GM18907 (cell line): ENCODE measurements around the gene FOXR1.
"Not testable (repeated sequence)": the region's sequence is repeated elsewhere in the genome, so short reads cannot be mapped to it uniquely, and the experiment has no call there.

Experiments used
- ATAC-seq: cut with Tn5 transposase; IDR thresholded peaks from one replicate; pipeline ENCODE4 v1.9.1; 2021; ENCODE audit warnings: mild to moderate bottlenecking, moderate library complexity; ENCODE audit not compliant: unreplicated experiment

FOXR1 gene

DNA sequence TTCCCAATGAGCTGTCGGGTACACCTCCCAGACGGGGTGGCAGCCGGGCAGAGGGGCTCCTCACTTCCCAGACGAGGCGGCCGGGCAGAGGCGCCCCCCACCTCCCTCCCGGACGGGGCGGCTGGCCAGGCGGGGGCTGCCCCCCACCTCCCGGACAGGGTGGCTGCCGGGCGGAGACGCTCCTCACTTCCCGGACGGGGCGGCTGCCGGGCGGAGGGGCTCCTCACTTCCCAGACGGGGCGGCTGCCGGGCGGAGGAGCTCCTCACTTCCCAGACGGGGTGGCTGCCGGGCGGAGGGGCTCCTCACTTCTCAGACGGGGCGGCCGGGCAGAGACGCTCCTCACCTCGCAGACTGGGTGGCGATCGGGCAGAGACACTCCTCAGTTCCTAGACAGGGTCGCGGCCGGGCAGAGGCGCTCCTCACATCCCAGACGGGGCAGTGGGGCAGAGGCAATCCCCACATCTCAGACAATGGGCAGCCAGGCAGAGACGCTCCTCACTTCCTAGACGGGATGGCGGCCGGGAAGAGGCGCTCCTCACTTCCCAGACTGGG lies 20.0 kb downstream of the FOXR1 start:
- ATAC-seq: not testable (repeated sequence)

DNA sequence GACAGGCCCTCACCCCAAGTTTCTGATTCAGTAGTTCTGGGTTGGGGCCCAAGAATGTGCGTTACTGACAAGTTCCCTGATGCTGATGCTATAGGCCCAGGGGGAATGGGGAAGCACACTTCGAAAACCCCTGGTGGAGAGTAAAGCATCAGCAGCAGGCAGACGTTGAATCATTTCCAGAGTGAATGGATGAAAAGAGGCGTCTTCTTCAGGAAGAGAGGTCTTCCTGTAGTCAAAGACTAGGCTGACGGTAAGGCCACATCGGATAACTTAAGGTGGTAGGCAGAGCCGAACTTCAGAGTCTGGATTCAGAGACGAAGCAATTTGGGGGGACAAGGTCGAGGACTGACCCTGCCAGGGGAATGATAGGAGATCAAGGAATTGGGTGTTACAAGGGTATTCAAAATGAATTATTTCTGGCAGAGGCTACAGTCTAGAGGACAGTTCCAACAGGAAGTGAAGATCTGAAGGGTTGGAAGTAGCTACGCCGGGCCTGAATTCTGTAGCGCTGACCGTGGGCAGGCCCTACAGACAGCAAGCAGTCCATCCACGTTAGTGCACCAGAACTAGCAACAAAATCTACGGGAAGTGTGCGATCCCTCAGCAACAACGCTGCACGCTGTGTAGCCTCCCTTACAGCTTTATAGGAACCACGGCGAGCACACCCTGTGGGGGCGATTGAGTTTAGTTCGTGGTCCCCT lies 25.5 kb downstream of the FOXR1 start:
- peak; percentile 25 for ATAC-seq

DNA sequence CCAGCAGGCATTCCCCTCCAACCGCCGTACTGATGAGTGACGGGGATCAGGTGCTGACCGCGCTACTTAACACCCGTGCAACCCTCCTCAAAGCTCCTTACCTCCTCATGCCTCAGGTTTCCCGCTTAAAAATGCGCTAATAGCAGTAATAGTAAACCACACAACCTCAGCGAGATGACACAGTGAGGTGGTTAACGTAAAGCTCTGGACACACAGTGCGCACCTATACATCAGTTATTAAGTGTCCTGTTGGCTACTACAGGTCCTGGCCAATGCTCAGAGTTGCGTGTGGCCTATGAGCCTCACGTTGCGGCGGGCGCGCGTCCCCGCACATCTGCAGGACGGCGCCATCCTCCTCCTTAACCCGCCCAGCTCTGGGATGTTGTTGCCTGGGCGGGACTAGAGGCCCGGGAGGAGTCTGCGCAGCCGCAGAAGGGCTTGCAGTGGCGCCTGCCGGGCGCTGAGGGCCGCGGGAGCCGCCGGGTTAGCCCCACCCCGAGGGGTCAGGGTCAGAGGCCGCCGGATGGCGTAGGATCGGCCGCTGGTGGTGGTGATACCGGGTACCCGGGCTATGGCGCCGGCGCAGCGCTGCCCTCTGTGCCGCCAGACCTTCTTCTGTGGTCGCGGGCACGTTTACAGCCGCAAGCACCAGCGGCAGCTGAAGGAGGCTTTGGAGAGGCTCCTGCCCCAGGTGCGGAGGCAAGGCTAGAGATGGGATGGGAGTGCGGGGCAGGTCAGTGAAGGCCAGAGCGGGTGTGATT lies 26.2 kb downstream of the FOXR1 start, which contains the start of gene CENATAC:
TSS of gene CENATAC (plus strand) at position 512 of the 761 bp plus-strand sequence. CDS start at position 572, 60 bp downstream.
- peak; percentile 89 for ATAC-seq

DNA sequence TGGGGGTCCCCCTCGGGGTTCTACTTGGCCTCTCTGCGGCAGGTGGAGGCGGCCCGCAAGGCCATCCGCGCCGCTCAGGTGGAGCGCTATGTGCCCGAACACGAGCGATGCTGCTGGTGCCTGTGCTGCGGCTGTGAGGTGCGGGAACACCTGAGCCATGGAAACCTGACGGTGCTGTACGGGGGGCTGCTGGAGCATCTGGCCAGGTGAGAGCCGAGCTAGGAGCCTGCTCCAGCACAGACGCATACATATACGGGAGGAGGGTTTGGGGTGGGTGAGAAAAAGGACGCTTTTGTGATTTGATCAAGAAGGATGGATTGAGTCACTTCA lies 26.8 kb downstream of the FOXR1 start:
- ATAC-seq: no peak

DNA sequence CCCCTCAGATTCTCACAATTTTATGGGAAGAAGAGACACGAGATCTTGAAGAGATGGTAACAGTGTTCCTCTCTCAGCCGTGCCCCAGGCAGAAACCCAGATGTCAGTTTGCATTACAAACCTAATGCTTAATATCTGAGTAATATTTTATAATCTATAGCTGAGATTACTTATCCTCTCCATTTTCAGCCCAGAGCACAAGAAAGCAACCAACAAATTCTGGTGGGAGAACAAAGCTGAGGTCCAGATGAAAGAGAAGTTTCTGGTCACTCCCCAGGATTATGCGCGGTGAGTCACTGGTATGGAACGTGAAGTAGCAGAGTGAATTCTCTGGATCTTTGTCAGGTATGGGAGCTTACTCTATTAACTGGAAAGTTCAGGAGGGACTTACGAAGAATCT lies 27.3 kb downstream of the FOXR1 start:
- no peak for ATAC-seq

DNA sequence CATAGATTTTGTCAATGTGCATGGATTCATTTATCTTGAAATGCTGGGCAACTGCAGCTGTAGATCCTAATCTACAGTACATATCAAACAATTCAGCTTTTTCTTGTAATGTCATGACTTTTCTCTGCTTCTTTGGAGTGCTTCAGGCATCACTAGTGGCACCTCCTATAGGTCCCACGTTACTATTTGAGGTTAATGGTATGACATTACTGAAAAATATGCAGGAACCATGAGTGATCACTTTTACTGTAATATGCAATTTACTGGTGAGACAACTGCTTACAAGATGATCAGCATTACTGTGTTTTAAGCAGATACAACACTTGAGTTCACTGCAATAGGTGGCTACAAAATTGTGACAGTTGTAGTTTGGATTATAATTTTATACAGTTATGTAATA lies 29.3 kb downstream of the FOXR1 start:
- no peak for ATAC-seq

DNA sequence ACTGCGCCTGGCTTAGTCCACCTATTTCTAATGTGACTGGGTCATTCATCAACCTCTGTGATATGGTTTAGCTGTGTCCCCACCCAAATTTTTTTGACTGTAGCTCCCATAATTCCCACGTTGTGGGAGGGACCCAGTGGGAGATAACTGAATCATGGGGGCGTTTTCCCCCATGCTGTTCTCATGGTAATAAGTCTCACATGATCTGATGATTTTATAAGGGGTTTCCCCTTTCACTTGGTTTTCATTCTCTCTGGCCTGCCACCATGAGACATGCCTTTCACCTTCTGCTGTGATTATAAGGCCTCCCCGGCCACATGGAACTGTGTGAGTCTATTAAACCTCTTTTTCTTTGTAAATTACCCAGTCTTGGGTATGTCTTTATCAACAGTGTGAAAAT lies 35.1 kb downstream of the FOXR1 start:
- no peak for ATAC-seq

DNA sequence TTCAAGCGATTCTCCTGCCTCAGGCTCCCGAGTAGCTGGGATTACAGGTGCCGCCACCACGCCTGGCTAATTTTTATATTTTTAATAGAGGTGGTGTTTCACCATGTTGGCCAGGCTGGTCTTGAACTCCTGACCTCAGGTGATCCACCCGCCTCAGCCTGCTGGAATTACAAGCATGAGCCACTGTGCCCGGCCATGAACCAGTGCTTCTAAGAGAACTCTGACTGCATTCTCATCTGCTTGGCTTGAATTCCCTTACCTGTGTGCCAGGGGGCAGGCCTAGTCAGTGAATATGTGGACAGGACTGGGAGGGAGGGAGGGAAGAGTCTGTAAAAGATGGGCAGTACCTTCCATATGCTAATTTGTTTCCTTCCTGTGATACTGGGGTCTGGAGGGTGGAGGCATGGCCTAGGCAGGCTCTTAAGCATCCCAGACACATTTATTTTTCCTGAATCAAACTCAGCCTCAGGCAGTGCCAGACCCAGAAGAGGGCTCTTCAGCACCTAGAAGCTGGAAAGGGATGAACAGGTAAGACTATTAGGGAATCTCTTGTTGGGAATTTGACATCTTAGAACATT lies 40.0 kb downstream of the FOXR1 start:
- no peak for ATAC-seq

DNA sequence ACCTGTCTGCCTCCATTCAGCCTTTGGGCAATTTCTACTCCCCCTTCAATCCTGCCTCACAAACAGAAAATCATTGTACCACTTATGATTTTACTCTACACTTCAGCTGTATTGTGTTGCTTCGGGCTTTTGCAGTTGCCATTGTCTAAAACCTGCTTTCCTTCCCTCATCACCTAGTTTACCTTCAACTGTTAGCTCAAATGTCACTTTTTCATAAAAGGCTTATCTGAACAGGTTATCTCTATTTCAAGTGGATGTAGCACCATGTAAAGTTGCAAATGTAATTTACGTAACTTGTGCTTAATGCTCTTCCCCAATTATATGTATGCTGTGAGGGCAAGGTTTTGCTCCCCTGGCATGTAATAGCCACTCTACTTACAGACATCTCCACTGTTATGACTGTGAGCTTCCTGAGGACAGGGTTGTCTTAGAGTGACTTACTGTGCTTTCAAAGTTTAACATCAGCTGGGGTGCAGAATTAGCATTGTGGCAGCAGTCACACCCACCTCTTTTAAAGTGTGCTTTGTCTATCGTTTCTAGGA lies 41.1 kb downstream of the FOXR1 start:
- ATAC-seq: no peak

DNA sequence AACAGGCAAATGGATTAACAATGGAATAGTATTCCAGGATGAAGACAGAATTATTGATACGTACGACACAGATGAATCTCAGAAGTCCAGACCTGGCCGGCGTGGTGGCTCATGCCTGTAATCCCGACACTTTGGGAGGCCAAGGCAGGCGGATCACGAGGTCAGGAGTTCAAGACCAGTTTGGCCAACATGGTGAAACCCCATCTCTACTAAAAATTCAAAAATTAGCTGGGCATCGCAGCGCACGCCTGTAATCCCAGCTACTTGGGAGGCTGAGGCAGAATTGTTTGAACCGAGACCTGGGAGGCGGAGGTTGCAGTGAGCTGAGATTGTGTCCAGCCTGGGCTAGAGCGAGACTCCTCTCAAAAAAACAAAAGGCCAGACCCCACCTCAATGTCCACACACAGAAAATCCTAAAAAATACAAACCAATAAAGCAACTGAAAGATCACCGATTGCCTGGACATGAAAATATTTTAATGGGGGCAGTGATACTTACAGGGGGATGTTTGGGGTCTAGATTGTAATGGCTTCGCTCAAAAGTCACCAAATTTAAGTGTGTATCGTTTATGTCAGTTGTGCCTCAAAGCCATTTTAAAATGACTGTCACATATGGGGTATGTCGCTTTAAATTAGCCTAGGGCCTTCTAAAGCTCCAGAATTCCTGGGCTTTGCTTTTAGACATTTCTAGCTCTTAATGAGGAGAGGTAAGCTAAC lies 42.8 kb downstream of the FOXR1 start:
- ATAC-seq: no peak

DNA sequence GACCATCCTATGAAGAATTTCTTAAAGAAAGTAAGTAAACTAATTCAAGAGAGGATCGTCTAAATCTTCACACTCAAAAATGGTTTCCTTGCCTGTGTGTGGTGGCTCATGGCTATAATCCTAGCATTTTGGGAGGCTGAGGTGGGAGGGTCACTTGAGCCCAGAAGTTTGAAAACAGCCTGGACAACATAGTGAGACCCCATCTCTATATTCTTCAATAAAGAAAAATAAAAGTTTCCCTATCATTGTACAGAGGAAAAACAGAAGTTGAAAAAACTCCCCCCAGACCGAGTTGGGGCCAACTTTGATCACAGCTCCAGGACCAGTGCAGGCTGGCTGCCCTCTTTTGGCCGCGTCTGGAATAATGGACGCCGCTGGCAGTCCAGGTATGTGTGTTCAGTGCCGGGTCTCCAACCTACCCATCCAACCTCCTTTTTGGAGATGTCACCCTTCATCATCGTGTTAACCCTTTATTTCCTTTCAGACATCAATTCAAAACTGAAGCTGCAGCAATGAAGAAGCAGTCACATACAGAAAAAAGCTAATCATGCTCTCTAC lies 43.6 kb downstream of the FOXR1 start:
- no peak for ATAC-seq

DNA sequence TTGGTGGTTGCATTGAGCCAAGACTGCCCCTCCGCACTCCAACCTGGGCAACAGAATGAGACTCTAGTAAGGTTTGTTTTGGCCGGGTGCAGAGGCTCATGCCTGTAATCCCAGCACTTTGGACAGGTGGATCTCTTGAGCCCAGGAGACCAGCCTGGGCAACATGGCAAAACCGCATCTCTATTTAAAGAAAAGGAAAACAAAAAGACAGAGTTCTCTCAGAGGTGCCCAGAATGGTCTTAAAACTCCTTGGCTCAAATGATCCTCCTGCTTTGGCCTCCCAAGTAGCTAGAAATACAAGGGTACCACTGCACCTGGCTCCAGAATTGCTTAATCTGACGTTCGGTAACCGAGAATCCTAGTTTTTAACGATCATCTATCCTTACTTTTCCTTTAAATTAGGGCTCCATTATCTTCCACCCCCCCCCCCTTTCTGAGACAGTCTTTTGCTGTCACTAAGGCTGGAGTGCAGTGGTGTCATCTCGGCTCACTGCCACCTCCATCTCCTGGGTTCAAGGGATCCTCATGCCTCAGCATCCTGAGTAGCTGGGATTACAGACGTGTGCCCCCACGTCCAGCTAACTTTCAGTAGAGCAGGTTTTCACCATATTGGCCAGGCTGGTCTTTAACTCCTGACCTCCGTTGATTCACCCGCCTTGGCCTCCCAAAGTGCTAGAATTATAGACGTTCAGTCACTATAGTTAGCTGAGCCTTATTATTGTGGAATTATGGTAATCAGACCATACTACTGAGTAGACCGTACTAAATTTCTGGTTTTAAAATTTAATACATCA lies 44.9 kb downstream of the FOXR1 start:
- no peak for ATAC-seq

DNA sequence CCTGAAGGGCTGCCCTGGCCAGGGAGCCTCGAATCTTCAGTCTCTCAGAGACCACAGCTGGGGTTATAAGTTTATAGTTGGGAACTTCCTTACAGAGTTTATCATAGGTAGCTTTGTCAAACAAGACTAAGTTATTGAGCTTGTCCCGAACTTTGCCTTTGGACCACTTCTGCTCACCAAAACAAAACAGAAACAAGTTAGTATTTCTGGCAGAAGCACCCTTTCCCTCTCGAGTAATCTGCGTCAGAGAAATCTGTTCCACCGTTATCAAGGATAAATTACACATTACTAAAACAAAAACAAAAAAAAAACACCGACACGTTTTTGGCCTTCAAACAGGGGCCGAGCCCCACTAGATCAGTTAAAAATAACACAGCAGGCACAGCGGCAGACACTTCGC lies 45.8 kb downstream of the FOXR1 start:
- not testable (repeated sequence) for ATAC-seq

DNA sequence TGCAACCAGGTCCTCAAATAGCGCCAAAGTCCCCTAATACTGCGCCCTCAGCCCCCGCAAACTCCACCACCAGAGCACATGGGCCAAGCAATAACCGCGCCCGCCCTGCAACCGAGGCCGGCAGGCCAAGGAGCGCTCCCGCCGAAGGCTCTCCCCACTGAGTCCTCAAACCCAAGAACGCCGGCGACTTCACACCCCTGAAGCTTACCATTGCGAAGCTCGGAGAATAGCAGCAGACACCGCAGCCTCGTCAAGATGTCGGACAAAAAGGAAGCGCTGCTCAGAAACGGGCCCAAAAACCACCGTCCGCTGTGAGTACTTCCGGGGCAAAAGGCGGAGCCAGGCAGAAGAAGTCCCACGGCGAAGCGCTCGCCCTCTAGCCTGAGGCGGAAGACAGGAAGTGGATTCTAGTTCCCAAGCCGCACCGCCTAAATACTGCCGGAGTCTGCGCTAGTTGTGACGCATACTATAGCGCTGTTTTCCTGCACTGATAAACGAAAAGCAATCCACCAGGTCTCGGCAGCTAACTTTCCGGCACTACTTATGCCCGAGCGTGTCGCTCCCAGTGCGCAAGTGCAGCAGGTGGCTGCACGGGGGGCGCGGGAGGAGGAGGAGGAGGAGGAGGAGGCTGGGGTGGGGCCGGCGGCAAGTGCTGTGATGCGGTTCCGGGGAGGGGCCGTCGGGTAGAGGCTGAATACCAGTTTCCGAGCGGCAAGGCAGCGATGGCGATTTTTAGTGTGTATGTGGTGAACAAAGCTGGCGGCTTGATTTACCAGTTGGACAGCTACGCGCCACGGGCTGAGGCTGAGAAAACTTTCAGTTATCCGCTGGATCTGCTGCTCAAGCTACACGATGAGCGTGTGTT lies 46.7 kb downstream of the FOXR1 start, which contains the start of the genes RPS25 and TRAPPC4:
TSS of gene RPS25 (minus strand) at position 270 of the 865 bp plus-strand sequence. CDS start at position 211, 59 bp downstream.
TSS of gene TRAPPC4 (plus strand) at position 693 of the 865 bp plus-strand sequence. CDS start at position 723, 30 bp downstream.
- peak; percentile 82 for ATAC-seq

DNA sequence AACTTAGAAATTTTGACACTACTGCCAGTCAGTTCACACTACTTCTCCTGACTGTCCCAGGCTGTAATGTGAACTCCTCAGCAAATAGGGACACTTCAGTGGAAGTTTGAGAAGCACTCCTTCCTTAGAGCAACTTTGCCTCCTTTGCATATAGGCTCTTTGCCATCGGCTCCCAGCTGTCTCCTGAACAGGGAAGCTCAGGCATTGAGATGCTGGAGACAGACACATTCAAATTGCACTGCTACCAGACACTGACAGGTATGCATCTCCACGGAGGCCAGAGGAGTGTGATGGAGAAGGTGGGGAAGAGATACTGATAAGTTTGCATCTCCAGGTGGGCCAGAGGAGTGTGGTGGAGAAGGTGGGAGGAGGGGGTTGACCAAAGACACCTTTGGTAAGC lies 48.4 kb downstream of the FOXR1 start:
- no peak for ATAC-seq

DNA sequence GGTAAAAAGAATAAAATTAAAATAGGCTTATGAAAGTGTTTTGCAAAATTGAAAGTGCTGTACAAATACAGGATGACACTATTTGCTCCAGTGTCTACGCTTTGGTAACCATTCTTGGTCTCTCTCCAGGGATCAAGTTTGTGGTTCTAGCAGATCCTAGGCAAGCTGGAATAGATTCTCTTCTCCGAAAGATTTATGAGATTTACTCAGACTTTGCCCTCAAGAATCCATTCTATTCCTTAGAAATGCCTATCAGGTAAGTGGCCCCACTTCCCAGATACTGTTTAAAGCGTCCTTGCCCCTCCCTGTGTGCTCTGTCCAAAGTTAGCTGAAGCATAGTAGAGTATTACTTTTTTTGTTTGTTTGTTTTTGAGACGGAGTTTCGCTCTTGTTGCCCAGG lies 50.1 kb downstream of the FOXR1 start:
- no peak for ATAC-seq

DNA sequence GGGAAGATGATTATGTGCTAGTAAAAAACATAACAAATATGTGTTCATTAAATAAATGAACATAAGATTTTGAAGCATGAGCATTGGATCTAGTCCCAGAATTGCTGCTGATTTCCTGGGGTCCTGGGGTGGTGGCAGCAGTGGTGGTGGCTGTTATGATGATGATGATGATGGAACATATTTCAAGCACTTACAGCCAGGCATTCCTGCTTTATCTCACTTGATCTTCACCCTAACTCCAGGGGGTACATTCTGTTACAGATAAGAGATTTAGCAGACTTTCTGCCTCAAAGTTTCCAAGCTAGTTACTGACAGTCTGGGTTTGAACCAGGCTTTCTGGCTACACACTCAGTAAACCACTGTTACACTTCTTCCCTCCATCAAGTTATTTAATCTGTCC lies 52.2 kb downstream of the FOXR1 start:
- no peak for ATAC-seq

DNA sequence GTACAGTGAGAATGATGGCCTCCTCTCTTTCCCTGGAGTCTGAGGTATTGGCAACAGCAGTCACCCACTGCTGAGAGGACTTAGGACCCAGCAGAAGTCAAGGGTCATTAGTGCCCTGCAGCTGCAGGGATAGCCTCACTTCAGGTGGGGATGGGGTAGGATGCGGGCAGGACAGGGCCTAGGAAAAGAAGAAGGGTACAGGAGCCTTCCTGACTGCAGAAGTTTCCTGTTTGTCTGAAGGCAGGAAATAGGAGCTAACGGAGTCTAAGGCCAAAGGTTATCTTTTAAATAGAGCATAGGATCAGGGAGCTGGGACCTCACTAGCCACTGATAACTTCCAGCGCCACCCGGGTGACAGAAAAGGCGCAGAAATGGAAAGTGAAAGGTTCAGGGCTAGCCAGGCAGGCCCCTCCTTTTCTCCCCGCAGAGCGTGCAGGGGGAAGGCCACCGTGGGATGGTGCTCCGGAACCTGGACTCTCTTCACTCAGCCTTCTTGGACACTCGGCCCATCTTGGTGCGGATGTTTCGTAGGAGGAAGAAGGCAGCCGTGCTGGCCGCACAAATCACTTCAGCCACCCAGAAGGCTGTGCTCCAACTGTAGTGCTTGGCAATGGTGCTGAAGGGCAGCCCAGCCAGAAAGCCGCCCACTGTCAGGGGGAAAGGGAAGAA lies 53.0 kb downstream of the FOXR1 start:
- ATAC-seq: no peak
